ENCODE measurements around the gene CLMN. TPM values are rescaled to one million over a fixed set of nuclear protein-coding genes. Genes with fewer than 3 reads are reported as not detected.

The CLMN gene
- total and polyA plus RNA-seq, 2 experiments from 2014 or later: 3.2 to 5.7 TPM

- DNase-seq (ENCODE audit: low spot score) (no peak), ATAC-seq (no peak)
- Histone ChIP-seq H3K4me2 (no peak overlapping the region), H4K20me1 (replicated peaks; ENCODE audit: insufficient read depth) (no peaks in the 10 kb centered on the region), H3K4me1 (ENCODE audit: insufficient read depth) (peaks cover 9% of the 10 kb centered on the region), H3K9me2 (ENCODE audit: insufficient read depth) (0 out of 2 replicates have a peak, but pooled peaks cover 2% of the 10 kb centered on the region), H3K27me3 (ENCODE audit: insufficient read depth) (no peaks in the 10 kb centered on the region), H3K4me3 (no peak overlapping the region), H2AFZ (no peak overlapping the region), H3K79me2 (replicated peaks; ENCODE audit: insufficient read depth) (no peaks in the 10 kb centered on the region), H3F3A (replicated peaks; ENCODE audit: low read depth) (no peaks in the 10 kb centered on the region), H3K27ac (ENCODE audit: low read depth) (no peak overlapping the region), H3K36me3 (ENCODE audit: insufficient read depth) (no peaks in the 10 kb centered on the region)
- no peak overlapping the region for H3K27ac Mint-ChIP-seq
- no peaks in the 10 kb centered on the region; the same call in 1 of the 3 replicates for H3K9me3 Mint-ChIP-seq
- H3K4me1 Mint-ChIP-seq: peaks cover 26% of the 10 kb centered on the region
- no peak for TF ChIP-seq ZNF114 (CRISPR knock-in tag; IDR thresholded peaks at IDR 0.05)
- TF ChIP-seq CTCF (conservative IDR thresholded peaks at IDR 0.05; ENCODE audit: low read depth in 2 of 2): no peak
- TF ChIP-seq CREB1 (CRISPR knock-in tag; IDR thresholded peaks at IDR 0.05; ENCODE audit: low read depth): no peak
- TF ChIP-seq JUNB (IDR thresholded peaks at IDR 0.05; ENCODE audit: unreplicated experiment): no peak
- no peak for TF ChIP-seq ZNF462 (CRISPR knock-in tag; IDR thresholded peaks at IDR 0.05)
- no peak for TF ChIP-seq EZH2 (IDR thresholded peaks at IDR 0.05; ENCODE audit: low read depth, unreplicated experiment)
- TF ChIP-seq POLR2AphosphoS5 (IDR thresholded peaks at IDR 0.05; ENCODE audit: low read depth): no peak
- no peak for TF ChIP-seq ZNF331 (CRISPR knock-in tag; IDR thresholded peaks at IDR 0.05; ENCODE audit: low read depth)
- TF ChIP-seq REST (IDR thresholded peaks at IDR 0.05; ENCODE audit: unreplicated experiment): no peak
- no peak for TF ChIP-seq STAT1 (IDR thresholded peaks at IDR 0.05; ENCODE audit: unreplicated experiment)
- TF ChIP-seq EZH2phosphoT487 (IDR thresholded peaks at IDR 0.05; ENCODE audit: unreplicated experiment): no peak
- no peak for TF ChIP-seq NANOG (IDR thresholded peaks at IDR 0.05; ENCODE audit: borderline replicate concordance)
- TF ChIP-seq ETS1 (IDR thresholded peaks at IDR 0.05): no peak
- H3K36me3 Mint-ChIP-seq (ENCODE audit: low read depth): peaks cover 9% of the 10 kb centered on the region; the same call in 1 of the 3 replicates
- H3K27me3 Mint-ChIP-seq (ENCODE audit: insufficient read depth, low read depth, poor library complexity): peaks cover 5% of the 10 kb centered on the region
- no peak overlapping the region for H3K4me3 Mint-ChIP-seq
Observed at GRCh38 chr14:95287176-95287754, 32.4 kb downstream of the CLMN start.
